K562 (cell line): ENCODE data around the gene RRP9. TPM values are rescaled to one million over a fixed set of nuclear protein-coding genes. Genes with fewer than 3 reads are reported as not detected.

Experiments
- ATAC-seq: fragments of 200-7000 bp; cut with Tn5 transposase; 3 replicates; pipeline ENCODE4 v1.9.1; 2020; ENCODE audit warnings: moderate library complexity
- BruUV-seq: library from RNA; stranded (reverse); fragments of 400-500 nt; replicated peaks from 2 replicates; lab custom pipeline; 2021; lab: Mats Ljungman, UMichigan
- CTCF ChIA-PET: fragments of 300-600 bp; formaldehyde crosslinking; extraction: SDS; loops from one replicate; lab custom pipeline; 2021; ENCODE audit warnings: low intra/inter-chr PET ratio; lab: Yijun Ruan, JAX
- POLR2A ChIA-PET: fragments of 300-600, 350-650 bp; sonication (Branson Sonifier 250); formaldehyde crosslinking; extraction: SDS; loops from one replicate; lab custom pipeline; 2021; ENCODE audit warnings: antibody characterized with exemption, inconsistent platforms; lab: Yijun Ruan, JAX
- DNase-seq, 4 experiments: peaks; one replicate each; pipeline versions ENCODE4 v3.0.0 to v3.0.0-alpha.2; 2011 to 2018; ENCODE audit warnings: low spot score in 3 of 4, mixed read lengths in 3 of 4; ENCODE audit errors: extremely low read depth in 1 of 4
- FAIRE-seq: peaks from 2 replicates; lab custom pipeline; 2011; peaks lifted over from hg19 to GRCh38; lab: Jason Lieb, UNC
- H2AFZ ChIP-seq: 2 replicates; pipeline ENCODE4 v1.6.0; 2011; ENCODE audit warnings: low read depth, low read length, control low read depth, inconsistent platforms
- H3K27ac ChIP-seq: fragments of 200-600 bp; 3 replicates; pipeline ENCODE4 v1.8.0; 2011; ENCODE audit warnings: low read depth, mild to moderate bottlenecking, control low read depth, inconsistent platforms, low read length, moderate library complexity, mixed read lengths; ENCODE audit errors: extremely low read depth
- H3K27me3 ChIP-seq, 2 experiments: fragments of 300-600 bp in 1 of 2; 2 replicates in 1 of 2; 3 replicates in 1 of 2; pipeline versions ENCODE4 v1.6.0 to v1.8.0; 2011; ENCODE audit warnings: inconsistent platforms in 2 of 2, low read length in 2 of 2, mild to moderate bottlenecking in 1 of 2, mixed read lengths in 1 of 2, moderate library complexity in 1 of 2; ENCODE audit not compliant: control insufficient read depth in 2 of 2, insufficient read depth in 2 of 2
- H3K36me3 ChIP-seq: fragments of 300-600 bp; 3 replicates; pipeline ENCODE4 v1.8.0; 2011; ENCODE audit warnings: mild to moderate bottlenecking, low read length, inconsistent platforms; ENCODE audit not compliant: control insufficient read depth, insufficient read depth
- H3K4me1 ChIP-seq, 2 experiments: fragments of 200-600 bp in 1 of 2; replicated peaks in 1 of 2; 2 replicates in 1 of 2; 3 replicates in 1 of 2; pipeline versions ENCODE4 v1.5.1 to v1.8.0; 2011; ENCODE audit warnings: inconsistent platforms in 2 of 2, low read length in 2 of 2, mild to moderate bottlenecking in 1 of 2, mixed read lengths in 1 of 2, moderate library complexity in 1 of 2; ENCODE audit not compliant: control insufficient read depth in 2 of 2, insufficient read depth in 2 of 2
- H3K4me2 ChIP-seq: 2 replicates; pipeline ENCODE4 v1.6.1; 2011; ENCODE audit warnings: low read length, control low read depth, inconsistent platforms, mixed read lengths; ENCODE audit not compliant: insufficient read depth
- H3K4me3 ChIP-seq: fragments of 200-600 bp; sonication (generic), shearing (Covaris generic); 2 replicates; pipeline ENCODE4 v1.5.1; 2016; ENCODE audit warnings: control low read depth, inconsistent platforms
- H3K79me2 ChIP-seq: fragments of 200-600 bp; 3 replicates; pipeline ENCODE4 v1.8.0; 2011; ENCODE audit warnings: low read length, inconsistent platforms; ENCODE audit not compliant: control insufficient read depth, insufficient read depth
- H3K9ac ChIP-seq, 2 experiments: 2 replicates each; pipeline versions ENCODE4 v1.6.0 to v1.6.1; 2011; ENCODE audit warnings: low read depth in 2 of 2, low read length in 2 of 2, control low read depth in 1 of 2, inconsistent platforms in 1 of 2, mild to moderate bottlenecking in 1 of 2, mixed read lengths in 1 of 2; ENCODE audit not compliant: insufficient read depth in 1 of 2
- H3K9me1 ChIP-seq: one replicate; pipeline ENCODE4 v1.6.0; 2011; ENCODE audit warnings: inconsistent platforms, mild to moderate bottlenecking, low read length, moderate library complexity; ENCODE audit not compliant: control insufficient read depth, insufficient read depth
- H3K9me3 ChIP-seq: replicated peaks from 2 replicates; pipeline ENCODE4 v1.5.1; 2011; ENCODE audit warnings: low read depth, low read length, inconsistent platforms; ENCODE audit not compliant: control insufficient read depth, insufficient read depth
- H4K20me1 ChIP-seq: replicated peaks from 2 replicates; pipeline ENCODE4 v1.6.1; 2011; ENCODE audit warnings: low read length, inconsistent platforms, mixed read lengths; ENCODE audit not compliant: control insufficient read depth, insufficient read depth
- ARID1B ChIP-seq: fragments of 450-650 bp; IDR thresholded peaks from 2 replicates; pipeline ENCODE4 v1.6.1; 2016; ENCODE audit warnings: antibody characterized with exemption, mild to moderate bottlenecking, inconsistent platforms
- BCOR ChIP-seq: fragments of 450-650 bp; IDR thresholded peaks from 2 replicates; pipeline ENCODE4 v1.6.1; 2016
- EP300 ChIP-seq: IDR thresholded peaks from 2 replicates; pipeline ENCODE4 v1.6.1; 2012; ENCODE audit warnings: low read length, improper control_type of control experiment
- EWSR1 ChIP-seq: fragments of 450-650 bp; IDR thresholded peaks from 2 replicates; pipeline ENCODE4 v1.6.1; 2018; ENCODE audit warnings: borderline replicate concordance, mild to moderate bottlenecking, low read depth, moderate library complexity; ENCODE audit not compliant: partially characterized antibody
- GABPB1 ChIP-seq: sonication (generic); formaldehyde crosslinking; IDR thresholded peaks from 2 replicates; pipeline ENCODE4 v1.8.0; 2022; ENCODE audit warnings: mild to moderate bottlenecking, missing genetic modification reagents
- HNRNPUL1 ChIP-seq: fragments of 200-400 bp; formaldehyde crosslinking; IDR thresholded peaks from 2 replicates; pipeline ENCODE4 v1.6.1; 2017; ENCODE audit warnings: low read length
- LARP7 ChIP-seq: fragments of 450-650 bp; IDR thresholded peaks from 2 replicates; pipeline ENCODE4 v1.6.1; 2016
- MEF2A ChIP-seq: IDR thresholded peaks from 2 replicates; pipeline ENCODE4 v1.6.1; 2011; ENCODE audit warnings: low read depth, mild to moderate bottlenecking, low read length, moderate library complexity; ENCODE audit not compliant: control insufficient read depth
- NR3C1 ChIP-seq: sonication (generic); formaldehyde crosslinking; IDR thresholded peaks from 2 replicates; pipeline ENCODE4 v1.8.1; 2022; ENCODE audit warnings: missing genetic modification reagents
- SMARCA4 ChIP-seq: fragments of 450-650 bp; IDR thresholded peaks from 2 replicates; pipeline ENCODE4 v1.6.1; 2016
- SOX6 ChIP-seq: fragments of 450-650 bp; IDR thresholded peaks from 2 replicates; pipeline ENCODE4 v1.6.1; 2014; ENCODE audit warnings: mild to moderate bottlenecking
- SREBF2 ChIP-seq: sonication (generic); formaldehyde crosslinking; IDR thresholded peaks from 2 replicates; pipeline ENCODE4 v1.4.0; 2020; ENCODE audit warnings: mild to moderate bottlenecking, missing genetic modification reagents
- UBTF ChIP-seq, 2 experiments: IDR thresholded peaks; 2 replicates each; pipeline ENCODE4 v1.6.1; 2012; ENCODE audit warnings: improper control_type of control experiment in 2 of 2, low read depth in 2 of 2, low read length in 2 of 2, borderline replicate concordance in 1 of 2
- ZBTB12 ChIP-seq: fragments of 250-450 bp; sonication (Bioruptor Pico); IDR thresholded peaks from 2 replicates; pipeline ENCODE4 v1.4.0; 2020
- ZNF134 ChIP-seq: fragments of 250-450 bp; sonication (Bioruptor Pico); conservative IDR thresholded peaks from 2 replicates; pipeline ENCODE4 v1.4.0; 2020
- ZNF507 ChIP-seq: conservative IDR thresholded peaks from 2 replicates; pipeline ENCODE4 v1.6.1; 2017; ENCODE audit warnings: missing genetic modification characterization, missing compliant biosample characterization
- ZNF655 ChIP-seq: fragments of 250-450 bp; sonication (Bioruptor Pico); IDR thresholded peaks from 2 replicates; pipeline ENCODE4 v1.5.0; 2021
- ZNF76 ChIP-seq: fragments of 250-450 bp; sonication (Bioruptor Pico); IDR thresholded peaks from 2 replicates; pipeline ENCODE4 v1.4.0; 2020; ENCODE audit warnings: mild to moderate bottlenecking, moderate library complexity, borderline replicate concordance
- WGBS: fragments of 100-300 bp; shearing (Covaris generic); methylation state at CpG from one replicate; pipeline ENCODE4 v1.1.6; 2016; ENCODE audit warnings: low coverage, mixed read lengths; ENCODE audit not compliant: insufficient coverage; ENCODE audit errors: missing lambda C conversion rate; 5-methylcytosine and 5-hydroxymethylcytosine counted together
- in situ Hi-C: fragments of 300-500 bp; cut with MboI; formaldehyde crosslinking; loops from 4 replicates; pipeline ENCODE4 v1.15.0; 2018; ENCODE audit warnings: inconsistent platforms, mixed read lengths
- intact Hi-C: fragments of 100-400 bp; cut with micrococcal nuclease; formaldehyde crosslinking; loops from 2 replicates; pipeline ENCODE4 v1.14.2; 2022
- polyA plus RNA-seq, 8 experiments: library from polyadenylated mRNA; depleted of rRNA in 4 of 8; stranded (reverse) in 5 of 8; unstranded in 3 of 8; fragments of >200 nt; fragmentation: Nextera tagmentation in 2 of 8; fragmentation: Illumina TruSeq in 1 of 8; extraction: Ambion mirVana in 2 of 8; extraction: Trizol in 1 of 8; gene quantifications; 2 replicates each; pipeline versions ENCODE4 v1.2.1 to v1.2.3, GENCODE V29; 2011 to 2014; ENCODE audit warnings: inconsistent platforms in 1 of 8, missing spikeins in 1 of 8
- total RNA-seq, 7 experiments: library from RNA; depleted of rRNA in 6 of 7; stranded (reverse); fragments of >200 nt in 6 of 7; fragmentation: Illumina TruSeq in 2 of 7; extraction: Trizol in 2 of 7; gene quantifications; 2 replicates each; pipeline versions ENCODE4 v1.2.1 to v1.2.3, GENCODE V29; 2011 to 2021; ENCODE audit warnings: low replicate concordance in 1 of 7

Gene RRP9
- total and polyA plus RNA-seq, 9 of the 15 experiments (the other 6 are each of a cell fraction or from before 2014, with no cell fraction given), result 5.2 to 67.0 (median 45.9) TPM

DNA sequence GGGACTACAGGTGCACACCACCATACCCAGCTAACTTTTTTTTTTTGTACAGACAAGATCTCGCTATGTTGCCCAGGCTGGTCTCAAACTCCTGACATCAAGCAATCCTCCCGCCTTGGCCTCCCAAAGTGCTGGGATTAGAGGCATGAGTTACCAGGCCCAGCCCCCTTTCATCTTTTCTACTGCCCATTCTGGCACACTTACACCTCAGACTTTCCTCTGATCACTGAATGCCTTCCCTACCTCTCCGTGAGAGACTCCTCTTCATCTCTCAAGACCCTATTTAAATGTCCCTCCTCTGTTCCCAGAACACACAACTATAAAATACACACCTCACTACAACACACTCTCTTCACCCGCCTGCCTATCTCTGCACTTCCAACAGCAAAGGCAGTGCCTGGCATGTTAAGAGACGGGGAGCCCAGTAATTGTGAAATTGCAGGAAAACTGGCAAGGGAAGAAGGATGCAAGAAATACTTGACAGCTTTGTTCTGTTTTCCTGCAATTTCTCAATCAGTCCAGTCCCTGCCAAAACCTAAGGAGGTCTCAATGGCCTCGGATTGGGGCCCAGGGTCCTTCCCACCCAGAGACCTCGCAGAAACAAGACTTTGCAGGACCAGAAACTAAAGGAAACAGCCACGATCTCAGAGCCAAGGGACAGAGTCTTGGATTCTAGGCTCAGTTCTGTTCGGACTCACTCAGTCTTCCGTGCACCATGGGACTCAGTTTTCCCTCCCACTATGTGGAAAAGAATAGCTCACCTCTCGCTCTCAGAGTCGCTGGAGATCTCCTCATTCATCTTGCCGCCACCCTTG lies 849 bp downstream of the RRP9 start:
- H3K4me1 ChIP-seq, result peaks cover 19 to 33% of the 10 kb centered on the region in 2 experiments; a peak in 4 of 5 replicates
- ATAC-seq (no peak), DNase-seq (no peak), FAIRE-seq (no peak)
- intact Hi-C loops (loop anchor here (5.0 kb wide), 1 partner anchor 201 kb away; no protein-coding TSS in a partner anchor), in situ Hi-C loops (no loop called here)
- TF ChIP-seq SMARCA4 (no peak), ZNF76 (CRISPR knock-in tag) (no peak), ARID1B (no peak), EWSR1 (no peak), ZNF134 (no peak), ZNF655 (no peak), UBTF (IDR thresholded peaks at IDR 0.05; ENCODE audit: borderline replicate concordance in 1 of 2, low read depth in 2 of 2, low read length in 2 of 2) (no peak), HNRNPUL1 (no peak), BCOR (no peak), ZBTB12 (CRISPR knock-in tag) (no peak), SOX6 (no peak), GABPB1 (CRISPR knock-in tag) (no peak), NR3C1 (CRISPR knock-in tag) (no peak), ZNF507 (no peak), MEF2A (no peak), SREBF2 (CRISPR knock-in tag) (no peak), EP300 (no peak), LARP7 (no peak)
- CTCF ChIA-PET, result no interaction called here
- peak overlapping the region; percentile 78 to 92 for H3K9ac ChIP-seq
- BruUV-seq, result TSS peak; percentile 64
- H4K20me1 ChIP-seq, result no peaks in the 10 kb centered on the region
- H3K9me3 ChIP-seq, result no peaks in the 10 kb centered on the region
- H3K4me3 ChIP-seq, result peak overlapping the region; percentile 90
- POLR2A ChIA-PET, result interaction anchor here (0.6 to 0.9 kb wide), 5 partner anchors 10 to 420 kb away, joined by 3 to 6 read pairs (median 4); no protein-coding TSS in a partner anchor
- 5% methylated on average over 11 of the region's 13 CpGs for WGBS
- H3K36me3 ChIP-seq, result peaks cover 47% of the 10 kb centered on the region; the same call in 2 of the 3 replicates
- peaks cover 5% of the 10 kb centered on the region for H3K9me1 ChIP-seq
- peaks cover 35% of the 10 kb centered on the region for H3K79me2 ChIP-seq
- no peak overlapping the region for H2AFZ ChIP-seq
- peak overlapping the region; percentile 83 for H3K4me2 ChIP-seq
- no peaks in the 10 kb centered on the region for H3K27me3 ChIP-seq
- peak overlapping the region; percentile 61 for H3K27ac ChIP-seq
